ENCODE measurements around the gene USP2.

- TF ChIP-seq HDGF (IDR thresholded peaks at IDR 0.05; ENCODE audit: borderline replicate concordance) (no peak), FOXM1 (IDR thresholded peaks at IDR 0.05; ENCODE audit: borderline replicate concordance) (no peak), LEF1 (IDR thresholded peaks at IDR 0.05; ENCODE audit: borderline replicate concordance) (no peak), SUZ12 (IDR thresholded peaks at IDR 0.05) (no peak), SP1 (IDR thresholded peaks at IDR 0.05) (no peak), FOXA1 (IDR thresholded peaks at IDR 0.05) (no peak), ELF4 (IDR thresholded peaks at IDR 0.05) (no peak)
Measured at GRCh38 chr11:119371067-119371601, 10.4 kb downstream of the USP2 start.
